ENCODE results near the gene SPTLC2.

Gene SPTLC2

DNA sequence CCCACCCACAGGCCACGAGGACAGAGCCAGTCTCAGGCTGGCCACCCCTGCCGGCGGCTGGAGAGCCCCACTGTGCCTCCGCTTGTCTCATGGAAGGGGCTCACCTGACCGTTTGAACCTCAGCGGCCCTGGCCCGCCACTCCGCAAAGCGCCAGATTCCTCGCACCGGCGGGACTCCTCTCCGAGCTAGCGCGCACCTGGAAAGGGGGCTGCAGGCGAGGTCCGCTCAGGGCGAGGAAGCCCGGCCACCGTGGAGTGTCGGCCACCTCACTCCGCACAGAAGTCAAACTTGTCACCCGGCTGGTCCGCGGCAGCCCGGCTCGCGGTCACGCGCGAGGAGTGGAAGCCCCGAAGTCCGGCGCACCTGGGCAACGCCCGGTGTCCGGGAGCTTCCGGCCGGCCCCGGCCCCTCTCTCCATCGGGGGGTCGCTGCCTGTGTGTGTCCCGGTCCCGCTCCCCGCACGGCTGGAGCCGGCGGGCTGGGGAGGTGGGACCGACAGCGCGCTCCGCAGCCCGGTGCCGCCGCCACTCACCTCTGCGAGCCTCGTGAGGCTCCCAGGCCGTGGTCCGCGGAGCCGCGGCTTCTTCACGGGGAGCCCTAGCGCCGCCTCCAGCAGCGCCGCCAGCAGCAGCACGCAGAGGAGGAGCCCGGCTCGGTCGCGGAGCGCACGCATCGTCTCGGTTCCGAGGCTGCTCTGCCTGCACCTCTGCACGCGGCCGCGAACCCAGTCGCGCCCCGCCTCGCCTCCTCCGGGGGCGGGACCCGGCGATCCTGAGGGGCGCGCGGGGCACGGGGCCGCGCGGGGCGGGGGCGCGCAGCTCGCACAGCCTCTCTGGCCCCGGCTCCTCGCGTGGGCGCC lies 118.1 kb downstream of the SPTLC2 start, which contains the start of gene ISM2:
Gene ISM2 (minus strand): TSS at position 697 of the 860 bp plus-strand sequence. CDS start 23 bp downstream, at position 674.
- DNase-seq, result peak; percentile 40 to 75 (median 73)
- POLR2A ChIA-PET, result no interaction called here

DNA sequence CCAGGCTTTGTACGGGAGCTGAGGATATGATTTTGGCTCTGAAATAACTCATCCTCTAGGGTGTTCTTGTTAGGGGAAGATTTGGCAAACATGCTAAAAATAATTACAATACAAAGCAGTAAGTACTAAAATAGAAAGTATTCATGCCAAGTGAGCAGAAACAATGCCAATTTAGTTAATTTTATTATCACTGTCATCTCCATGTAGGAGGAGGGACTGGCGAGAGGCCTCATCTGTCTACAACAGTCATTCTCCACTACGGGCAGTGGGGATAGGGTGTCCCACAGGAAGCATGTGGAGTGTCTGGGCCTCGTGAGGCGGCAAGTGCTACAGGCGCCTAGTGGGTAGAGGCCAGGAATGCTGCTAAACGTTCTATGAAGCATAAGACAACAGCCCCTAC lies 121.1 kb downstream of the SPTLC2 start:
- H3K27ac ChIP-seq (ENCODE audit: insufficient read depth in 1 of 2, low read depth in 1 of 2, low read length in 2 of 2, poor library complexity in 1 of 2, severe bottlenecking in 2 of 2), result no peak overlapping the region
- POLR2A ChIA-PET, result no interaction called here
- CTCF ChIA-PET, result interaction anchor here (1.2 to 1.4 kb wide), 2 partner anchors 11 to 16 kb away, joined by 3 to 4 read pairs; no protein-coding TSS in a partner anchor
- H3K4me3 ChIP-seq (ENCODE audit: control insufficient read depth in 1 of 7, extremely low read depth in 1 of 7, insufficient read depth in 4 of 7, low read depth in 2 of 7, low read length in 6 of 7), result no peak overlapping the region
- H3K36me3 ChIP-seq (ENCODE audit: control insufficient read depth in 4 of 4, insufficient read depth in 4 of 4, low read length in 3 of 4), result no peaks in the 10 kb centered on the region
- peaks cover 0 to 16% (median 16%) of the 10 kb centered on the region in 4 experiments for H3K4me1 ChIP-seq (ENCODE audit: control extremely low read depth in 1 of 4, control insufficient read depth in 4 of 4, insufficient read depth in 4 of 4, low read length in 3 of 4)
- H3K9me3 ChIP-seq (ENCODE audit: control extremely low read depth in 1 of 5, control insufficient read depth in 4 of 5, insufficient read depth in 2 of 5, low read depth in 1 of 5, low read length in 4 of 5), result no peaks in the 10 kb centered on the region
- 100% methylated on average over 1 of the region's 7 CpGs for WGBS (ENCODE audit: insufficient coverage)
- DNase-seq, result no peak
- H3K27me3 ChIP-seq (replicated peaks in 2 of 5; ENCODE audit: control insufficient read depth in 4 of 5, insufficient read depth in 5 of 5, low read length in 4 of 5), result peaks cover 0 to 35% (median 8%) of the 10 kb centered on the region in 5 experiments

More for the DNA sequence above, 118.1 kb downstream of the SPTLC2 start, which contains the start of gene ISM2:
- Histone ChIP-seq H3K27me3 (replicated peaks in 2 of 5; ENCODE audit: control insufficient read depth in 4 of 5, insufficient read depth in 5 of 5, low read length in 4 of 5) (peaks cover 0 to 43% (median 9%) of the 10 kb centered on the region in 5 experiments), H3K27ac (ENCODE audit: insufficient read depth in 1 of 2, low read depth in 1 of 2, low read length in 2 of 2, poor library complexity in 1 of 2, severe bottlenecking in 2 of 2) (no peak within 1 kb of the TSS), H3K4me1 (ENCODE audit: control extremely low read depth in 1 of 4, control insufficient read depth in 4 of 4, insufficient read depth in 4 of 4, low read length in 3 of 4) (peaks cover 0 to 16% (median 16%) of the 10 kb centered on the region in 4 experiments), H3K9me3 (ENCODE audit: control extremely low read depth in 1 of 5, control insufficient read depth in 4 of 5, insufficient read depth in 2 of 5, low read depth in 1 of 5, low read length in 4 of 5) (peaks cover 0 to 4% (median 0%) of the 10 kb centered on the region in 5 experiments), H3K4me3 (ENCODE audit: control insufficient read depth in 1 of 7, extremely low read depth in 1 of 7, insufficient read depth in 4 of 7, low read depth in 2 of 7, low read length in 6 of 7) (peak within 1 kb of the TSS; percentile 43 to 72 (median 62)), H3K36me3 (ENCODE audit: control insufficient read depth in 4 of 4, insufficient read depth in 4 of 4, low read length in 3 of 4) (no peaks in the 10 kb centered on the region)
- 4% methylated on average over 69 of the region's 104 CpGs for WGBS (ENCODE audit: insufficient coverage)
- CTCF ChIA-PET, result no interaction called here

DNA sequence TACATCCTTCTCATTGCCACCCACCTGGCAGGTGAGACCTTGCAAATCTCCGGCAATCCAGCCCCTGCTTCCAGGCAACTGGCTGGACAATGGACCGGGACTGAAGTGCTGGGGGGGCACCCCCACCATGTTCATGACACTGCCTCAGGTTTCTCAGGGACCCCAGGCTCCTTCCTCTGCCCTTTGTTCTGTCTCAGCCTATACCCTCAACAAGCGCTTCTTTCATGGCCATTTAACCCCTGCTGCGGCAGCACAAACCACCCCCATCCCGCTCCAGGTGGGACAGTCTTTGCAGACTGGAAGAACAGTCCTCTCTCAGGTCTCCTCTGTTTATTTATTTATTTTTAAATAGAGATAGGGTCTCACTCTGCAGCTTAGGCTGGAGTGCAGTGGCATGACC lies 125.4 kb downstream of the SPTLC2 start:
- H3K4me1 ChIP-seq (ENCODE audit: control extremely low read depth in 1 of 4, control insufficient read depth in 4 of 4, insufficient read depth in 4 of 4, low read length in 3 of 4), result no peaks in the 10 kb centered on the region
- no peak for DNase-seq
- POLR2A ChIA-PET, result no interaction called here
- H3K27me3 ChIP-seq (replicated peaks in 2 of 5; ENCODE audit: control insufficient read depth in 4 of 5, insufficient read depth in 5 of 5, low read length in 4 of 5), result no peaks in the 10 kb centered on the region
- H3K27ac ChIP-seq (ENCODE audit: insufficient read depth in 1 of 2, low read depth in 1 of 2, low read length in 2 of 2, poor library complexity in 1 of 2, severe bottlenecking in 2 of 2), result no peak overlapping the region
- CTCF ChIA-PET, result no interaction called here
- H3K4me3 ChIP-seq (ENCODE audit: control insufficient read depth in 1 of 7, extremely low read depth in 1 of 7, insufficient read depth in 4 of 7, low read depth in 2 of 7, low read length in 6 of 7), result no peak overlapping the region
- WGBS (ENCODE audit: insufficient coverage), result 100% methylated on average over 4 of the region's 5 CpGs
- H3K9me3 ChIP-seq (ENCODE audit: control extremely low read depth in 1 of 5, control insufficient read depth in 4 of 5, insufficient read depth in 2 of 5, low read depth in 1 of 5, low read length in 4 of 5), result no peaks in the 10 kb centered on the region
- no peaks in the 10 kb centered on the region for H3K36me3 ChIP-seq (ENCODE audit: control insufficient read depth in 4 of 4, insufficient read depth in 4 of 4, low read length in 3 of 4)

DNA sequence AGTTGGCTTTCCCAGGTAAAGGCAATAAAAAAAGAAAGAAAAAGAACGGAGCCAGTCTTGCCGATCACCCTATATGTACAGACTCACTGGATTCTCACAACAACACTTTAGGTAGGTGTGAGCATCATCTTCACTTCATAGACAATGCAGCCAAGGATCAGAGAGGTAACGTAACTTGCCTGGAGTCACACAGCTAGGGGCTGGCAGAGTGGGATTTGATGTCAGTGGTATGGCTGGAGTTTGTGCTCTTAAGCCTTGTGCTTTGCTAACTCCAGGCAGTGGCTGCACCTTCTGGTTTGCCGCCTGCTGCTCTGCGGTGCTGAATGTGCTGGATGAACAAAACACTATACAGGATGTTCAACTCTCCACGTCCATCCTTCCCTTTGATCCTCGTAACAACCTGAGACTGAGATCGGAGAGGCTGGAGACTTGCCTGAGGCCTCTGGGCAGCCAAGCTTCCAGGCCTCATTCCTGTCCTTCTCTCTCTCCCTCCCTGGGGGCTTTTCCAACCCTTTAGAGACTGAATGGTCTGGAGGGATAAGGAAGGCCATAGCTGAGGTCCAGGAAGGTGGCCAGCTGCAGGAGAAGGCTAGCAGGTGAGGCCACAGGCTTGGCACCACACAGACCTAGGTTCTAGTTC lies 126.0 kb downstream of the SPTLC2 start:
- no peaks in the 10 kb centered on the region for H3K9me3 ChIP-seq (ENCODE audit: control extremely low read depth in 1 of 5, control insufficient read depth in 4 of 5, insufficient read depth in 2 of 5, low read depth in 1 of 5, low read length in 4 of 5)
- WGBS (ENCODE audit: insufficient coverage), result 97% methylated on average over 5 of the region's 8 CpGs

DNA sequence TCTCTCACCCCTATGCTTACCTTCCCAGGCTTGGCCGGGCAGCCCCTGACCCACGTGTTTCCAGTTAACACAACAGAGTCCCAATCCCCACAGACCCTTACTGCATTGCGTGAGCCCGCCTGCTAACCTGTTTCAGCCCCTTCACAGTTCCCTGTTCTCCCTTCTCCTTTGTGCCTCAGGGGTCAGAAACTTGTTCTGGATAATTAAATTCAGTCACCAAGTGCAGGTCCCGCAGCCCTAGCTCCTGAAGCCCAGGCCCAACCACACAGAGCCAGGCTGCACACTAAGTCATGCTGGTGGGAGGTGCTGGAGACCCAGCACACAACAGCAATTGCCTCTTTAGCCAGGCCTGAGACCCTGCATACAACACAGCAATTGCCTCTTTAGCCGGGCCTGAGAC lies 127.4 kb downstream of the SPTLC2 start:
- DNase-seq, result no peak
- no peak overlapping the region for H3K4me3 ChIP-seq (ENCODE audit: control insufficient read depth in 1 of 7, extremely low read depth in 1 of 7, insufficient read depth in 4 of 7, low read depth in 2 of 7, low read length in 6 of 7)
- CTCF ChIA-PET, result no interaction called here
- no peaks in the 10 kb centered on the region for H3K4me1 ChIP-seq (ENCODE audit: control extremely low read depth in 1 of 4, control insufficient read depth in 4 of 4, insufficient read depth in 4 of 4, low read length in 3 of 4)
- no peak overlapping the region for H3K27ac ChIP-seq (ENCODE audit: insufficient read depth in 1 of 2, low read depth in 1 of 2, low read length in 2 of 2, poor library complexity in 1 of 2, severe bottlenecking in 2 of 2)
- H3K36me3 ChIP-seq (ENCODE audit: control insufficient read depth in 4 of 4, insufficient read depth in 4 of 4, low read length in 3 of 4), result no peaks in the 10 kb centered on the region
- no peaks in the 10 kb centered on the region for H3K27me3 ChIP-seq (replicated peaks in 2 of 5; ENCODE audit: control insufficient read depth in 4 of 5, insufficient read depth in 5 of 5, low read length in 4 of 5)
- POLR2A ChIA-PET, result no interaction called here
- no peaks in the 10 kb centered on the region for H3K9me3 ChIP-seq (ENCODE audit: control extremely low read depth in 1 of 5, control insufficient read depth in 4 of 5, insufficient read depth in 2 of 5, low read depth in 1 of 5, low read length in 4 of 5)
- WGBS (ENCODE audit: insufficient coverage), result 97% methylated on average over 4 of the region's 6 CpGs

More for the DNA sequence above, 126.0 kb downstream of the SPTLC2 start:
- POLR2A ChIA-PET, result no interaction called here
- CTCF ChIA-PET, result no interaction called here
- Histone ChIP-seq H3K4me1 (ENCODE audit: control extremely low read depth in 1 of 4, control insufficient read depth in 4 of 4, insufficient read depth in 4 of 4, low read length in 3 of 4) (no peaks in the 10 kb centered on the region), H3K36me3 (ENCODE audit: control insufficient read depth in 4 of 4, insufficient read depth in 4 of 4, low read length in 3 of 4) (no peaks in the 10 kb centered on the region), H3K27me3 (replicated peaks in 2 of 5; ENCODE audit: control insufficient read depth in 4 of 5, insufficient read depth in 5 of 5, low read length in 4 of 5) (no peaks in the 10 kb centered on the region), H3K4me3 (ENCODE audit: control insufficient read depth in 1 of 7, extremely low read depth in 1 of 7, insufficient read depth in 4 of 7, low read depth in 2 of 7, low read length in 6 of 7) (no peak overlapping the region), H3K27ac (ENCODE audit: insufficient read depth in 1 of 2, low read depth in 1 of 2, low read length in 2 of 2, poor library complexity in 1 of 2, severe bottlenecking in 2 of 2) (no peak overlapping the region)
- DNase-seq, result no peak

DNA sequence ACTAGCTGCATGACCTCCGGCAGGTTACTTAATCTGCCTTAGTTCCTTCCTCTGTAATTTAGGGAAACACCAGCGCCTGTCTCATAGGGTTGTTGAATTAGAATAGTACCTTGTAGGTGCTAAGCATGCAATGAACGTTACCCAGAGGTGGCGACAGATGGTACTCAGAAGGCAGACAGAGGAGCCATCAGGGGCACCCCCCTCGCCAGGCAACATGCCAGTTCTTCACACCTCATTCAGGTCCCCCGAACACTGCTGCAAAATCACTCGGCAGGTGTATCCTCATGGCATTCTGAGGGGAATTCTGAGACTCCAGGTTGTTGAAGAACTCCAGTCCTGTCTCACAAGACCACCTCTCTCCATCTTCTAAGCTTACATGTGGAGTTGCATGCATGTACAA lies 127.9 kb downstream of the SPTLC2 start:
- Histone ChIP-seq H3K27ac (ENCODE audit: insufficient read depth in 1 of 2, low read depth in 1 of 2, low read length in 2 of 2, poor library complexity in 1 of 2, severe bottlenecking in 2 of 2) (no peak overlapping the region), H3K9me3 (ENCODE audit: control extremely low read depth in 1 of 5, control insufficient read depth in 4 of 5, insufficient read depth in 2 of 5, low read depth in 1 of 5, low read length in 4 of 5) (no peaks in the 10 kb centered on the region), H3K4me1 (ENCODE audit: control extremely low read depth in 1 of 4, control insufficient read depth in 4 of 4, insufficient read depth in 4 of 4, low read length in 3 of 4) (no peaks in the 10 kb centered on the region), H3K27me3 (replicated peaks in 2 of 5; ENCODE audit: control insufficient read depth in 4 of 5, insufficient read depth in 5 of 5, low read length in 4 of 5) (no peaks in the 10 kb centered on the region), H3K4me3 (ENCODE audit: control insufficient read depth in 1 of 7, extremely low read depth in 1 of 7, insufficient read depth in 4 of 7, low read depth in 2 of 7, low read length in 6 of 7) (no peak overlapping the region), H3K36me3 (ENCODE audit: control insufficient read depth in 4 of 4, insufficient read depth in 4 of 4, low read length in 3 of 4) (no peaks in the 10 kb centered on the region)
- ChIA-PET POLR2A (no interaction called here), CTCF (no interaction called here)
- DNase-seq, result no peak
- WGBS (ENCODE audit: insufficient coverage), result 91% methylated on average over 7 of the region's 7 CpGs

Measured in common myeloid progenitor, CD34-positive (primary cell).